HG02973 (cell line): ENCODE measurements around the gene C17orf58.
"Not testable (repeated sequence)": the region's sequence is repeated elsewhere in the genome, so short reads cannot be mapped to it uniquely, and the experiment has no call there.

Experiments
- ATAC-seq: cut with Tn5 transposase; IDR thresholded peaks from one replicate; pipeline ENCODE4 v1.9.1; 2021; ENCODE audit warnings: moderate library complexity; ENCODE audit not compliant: unreplicated experiment

C17orf58 gene

GRCh38 chr17:67962156-67962555 is 34.1 kb downstream of the C17orf58 start:
- not testable (repeated sequence) for ATAC-seq

- ATAC-seq, result not testable (repeated sequence)
These were observed 36.0 kb downstream of the C17orf58 start for GRCh38 chr17:67960276-67960675.

- no peak for ATAC-seq
These were observed 36.8 kb downstream of the C17orf58 start for GRCh38 chr17:67959510-67959909.

GRCh38 chr17:67950945-67951344 is 45.3 kb downstream of the C17orf58 start:
- no peak for ATAC-seq

- ATAC-seq, result no peak
These were observed 48.9 kb downstream of the C17orf58 start for GRCh38 chr17:67947325-67947813.

- no peak for ATAC-seq
These were observed 49.8 kb downstream of the C17orf58 start for GRCh38 chr17:67946513-67946912.

GRCh38 chr17:67944035-67944434 is 52.2 kb downstream of the C17orf58 start:
- ATAC-seq, result no peak

GRCh38 chr17:67942810-67943209 is 53.5 kb downstream of the C17orf58 start:
- no peak for ATAC-seq
